Omental fat pad (tissue), 4 donors: ENCODE measurements around the gene MGAT2. TPM values are rescaled to one million over a fixed set of nuclear protein-coding genes. Genes with fewer than 3 reads are reported as not detected.
"Not testable (repeated sequence)": the region's sequence is repeated elsewhere in the genome, so short reads cannot be mapped to it uniquely, and the experiment has no call there.

Experiments
- ATAC-seq: fragments of 150-250 bp; one replicate; pipeline ENCODE4 v1.9.1; 2016; ENCODE audit warnings: mild to moderate bottlenecking, moderate library complexity; ENCODE audit not compliant: low FRiP score
- DNase-seq: peaks from one replicate; pipeline ENCODE4 v3.0.0-alpha.2; 2019; ENCODE audit warnings: low spot score
- CTCF ChIP-seq, 3 donors: fragments of 450-650 bp; IDR thresholded peaks; one replicate each; pipeline ENCODE4 v1.5.1; 2016 to 2017; ENCODE audit warnings: antibody characterized with exemption in 3 of 3, mild to moderate bottlenecking in 3 of 3, moderate library complexity in 2 of 3
- total RNA-seq, 4 donors: library from RNA; depleted of rRNA; stranded (reverse); fragments of >200 nt; gene quantifications; one replicate each; pipeline ENCODE4 v1.1.0, GENCODE V29; 2016

MGAT2 gene
- total RNA-seq, 4 donors from 2014 or later: 32.3 to 70.6 (median 36.5) TPM

DNA sequence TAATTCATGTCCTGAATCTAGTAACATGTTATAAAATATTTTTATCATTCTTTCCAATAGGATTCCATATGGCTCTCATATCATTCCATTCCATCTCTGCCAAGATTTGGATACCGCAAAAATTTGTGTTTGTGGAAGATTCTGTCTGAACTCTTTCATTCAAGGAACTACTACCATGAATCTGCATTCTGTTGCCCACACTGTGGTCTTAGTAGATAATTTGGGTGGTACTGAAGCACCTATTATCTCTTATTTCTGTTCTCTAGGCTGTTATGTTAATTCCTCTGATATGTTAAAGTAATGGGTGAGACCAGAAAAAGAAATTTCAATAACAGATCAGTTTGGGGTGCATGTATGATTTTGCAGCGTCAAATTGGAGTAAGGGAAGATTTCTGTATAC is 6.4 kb upstream of the MGAT2 start:
- DNase-seq: no peak
- ATAC-seq: no peak
- TF ChIP-seq CTCF (IDR thresholded peaks at IDR 0.05): no peak

DNA sequence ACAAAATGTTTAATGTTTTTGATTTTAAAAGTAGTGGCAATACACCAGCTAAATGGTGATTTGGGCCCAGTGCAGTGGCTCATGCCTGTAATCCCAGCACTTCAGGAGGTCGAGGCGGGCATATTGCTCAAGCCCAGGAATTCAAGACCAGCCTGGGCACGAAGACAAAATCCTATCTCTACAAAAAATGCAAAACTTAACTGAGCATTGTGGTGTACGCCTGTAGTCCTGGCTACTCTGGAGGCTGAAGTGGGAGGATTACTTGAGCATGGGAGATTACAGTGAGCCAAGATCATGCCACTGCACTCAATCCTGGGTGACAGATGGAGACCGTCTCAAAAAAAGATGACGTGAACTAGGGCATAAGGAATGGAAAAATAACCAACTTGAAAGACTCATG is 4.8 kb upstream of the MGAT2 start:
- no peak for ATAC-seq
- TF ChIP-seq CTCF (IDR thresholded peaks at IDR 0.05): no peak
- no peak for DNase-seq

DNA sequence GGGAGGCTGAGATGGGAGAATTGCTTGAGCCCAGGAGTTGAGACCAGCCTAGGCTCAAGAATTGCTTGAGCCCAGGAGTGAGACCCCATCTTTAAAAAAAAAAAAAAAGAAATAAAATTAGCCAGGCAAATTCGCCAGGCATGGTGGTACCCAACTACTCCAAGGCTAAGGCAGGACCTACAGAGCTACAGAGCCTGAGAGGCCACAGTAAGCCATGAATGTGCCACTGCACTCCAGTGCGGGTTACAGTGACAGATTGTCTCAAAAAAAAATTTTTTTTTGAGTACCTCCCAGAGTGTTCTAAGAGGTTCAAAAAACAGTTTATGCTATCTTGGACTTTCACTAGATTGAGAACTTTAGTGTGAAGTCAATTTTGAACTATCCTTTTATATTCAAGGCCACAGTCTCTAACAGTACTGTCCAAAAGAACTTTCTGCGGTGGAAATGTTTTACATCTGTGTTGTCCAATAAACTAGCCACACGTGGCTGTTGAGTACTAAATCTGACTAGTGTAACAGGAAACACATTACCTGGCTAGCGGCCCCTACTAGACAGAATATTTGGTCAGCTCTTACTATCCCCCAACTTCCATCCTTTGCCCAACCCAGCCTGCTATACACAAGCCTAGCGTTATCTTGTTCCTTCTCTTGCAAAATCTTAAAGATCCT is 2.6 kb upstream of the MGAT2 start:
- no peak for DNase-seq
- no peak for TF ChIP-seq CTCF (IDR thresholded peaks at IDR 0.05)
- no peak for ATAC-seq

DNA sequence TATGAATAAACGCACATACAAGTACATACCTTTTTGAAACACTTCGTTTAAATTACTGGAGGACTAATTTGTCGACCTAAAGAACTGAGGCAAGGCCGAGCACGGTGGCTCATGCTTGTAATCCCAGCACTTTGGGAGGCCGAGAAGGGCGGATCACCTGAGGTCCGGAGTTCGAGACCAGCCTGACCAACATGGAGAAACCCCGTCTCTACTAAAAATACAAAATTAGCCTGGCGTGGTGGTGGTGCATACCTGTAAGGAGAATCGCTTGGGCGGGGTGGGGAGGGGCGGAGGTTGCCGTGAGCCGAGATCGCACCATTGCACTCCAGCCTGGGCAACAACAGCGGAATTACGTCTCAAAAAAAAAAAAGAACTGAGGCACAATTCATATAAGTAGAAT is 1.3 kb upstream of the MGAT2 start:
- not testable (repeated sequence) for ATAC-seq, DNase-seq

DNA sequence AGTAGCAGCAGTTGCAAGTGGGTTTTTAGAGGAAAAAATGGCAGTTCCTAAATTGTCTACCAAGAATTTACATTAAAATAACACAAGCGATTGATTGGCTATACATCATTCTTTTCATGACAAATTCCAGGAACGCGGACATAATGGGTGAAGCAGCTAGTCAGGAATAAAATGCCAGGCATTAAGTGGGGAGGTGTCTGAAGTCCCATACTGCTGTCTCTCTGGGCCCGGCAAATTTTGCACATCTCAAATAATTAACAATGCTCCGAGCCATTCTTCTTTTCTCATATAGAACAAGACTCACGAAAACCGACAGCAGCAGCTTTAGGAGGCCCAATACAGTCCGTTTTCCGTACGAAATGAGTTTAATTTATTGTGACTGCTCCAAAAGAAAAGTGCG is 869 bp upstream of the MGAT2 start:
- no peak for TF ChIP-seq CTCF (IDR thresholded peaks at IDR 0.05)

GRCh38 chr14:49621114-49621881 is 699 bp downstream of the MGAT2 start:
- TF ChIP-seq CTCF (IDR thresholded peaks at IDR 0.05): no peak
- DNase-seq (no peak), ATAC-seq (peak; percentile 21)

More for the DNA sequence above, 869 bp upstream of the MGAT2 start:
- DNase-seq: no peak
- no peak for ATAC-seq

DNA sequence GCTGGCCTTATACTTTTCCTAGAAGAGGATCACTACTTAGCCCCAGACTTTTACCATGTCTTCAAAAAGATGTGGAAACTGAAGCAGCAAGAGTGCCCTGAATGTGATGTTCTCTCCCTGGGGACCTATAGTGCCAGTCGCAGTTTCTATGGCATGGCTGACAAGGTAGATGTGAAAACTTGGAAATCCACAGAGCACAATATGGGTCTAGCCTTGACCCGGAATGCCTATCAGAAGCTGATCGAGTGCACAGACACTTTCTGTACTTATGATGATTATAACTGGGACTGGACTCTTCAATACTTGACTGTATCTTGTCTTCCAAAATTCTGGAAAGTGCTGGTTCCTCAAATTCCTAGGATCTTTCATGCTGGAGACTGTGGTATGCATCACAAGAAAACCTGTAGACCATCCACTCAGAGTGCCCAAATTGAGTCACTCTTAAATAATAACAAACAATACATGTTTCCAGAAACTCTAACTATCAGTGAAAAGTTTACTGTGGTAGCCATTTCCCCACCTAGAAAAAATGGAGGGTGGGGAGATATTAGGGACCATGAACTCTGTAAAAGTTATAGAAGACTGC is 1.5 kb downstream of the MGAT2 start:
- no peak for TF ChIP-seq CTCF (IDR thresholded peaks at IDR 0.05)
- ATAC-seq (no peak), DNase-seq (no peak)
